HG03025 (cell line): Measurements from ENCODE around the gene NR5A2.

Experiments
- ATAC-seq: cut with Tn5 transposase; IDR thresholded peaks from one replicate; pipeline ENCODE4 v1.9.1; 2021; ENCODE audit warnings: mild to moderate bottlenecking, moderate library complexity; ENCODE audit not compliant: unreplicated experiment, low FRiP score

Gene NR5A2

GRCh38 chr1:200027264-200027823 lies at the start of gene NR5A2:
Gene NR5A2 (plus strand): TSS chr1:200027710. CDS start chr1:200027848, 138 bp downstream.
- no peak for ATAC-seq

- no peak for ATAC-seq
These were observed 49.0 kb upstream of the NR5A2 start for GRCh38 chr1:199978408-199978940.

- no peak for ATAC-seq
These were observed 48.4 kb upstream of the NR5A2 start for GRCh38 chr1:199979071-199979470.

- ATAC-seq: no peak
These were observed 45.9 kb upstream of the NR5A2 start for GRCh38 chr1:199981584-199981983.

GRCh38 chr1:199982606-199983005 lies 44.9 kb upstream of the NR5A2 start:
- ATAC-seq: no peak

GRCh38 chr1:199983531-199983930 lies 44.0 kb upstream of the NR5A2 start:
- ATAC-seq: no peak

- no peak for ATAC-seq
These were observed 32.3 kb upstream of the NR5A2 start for GRCh38 chr1:199995096-199995685.

GRCh38 chr1:200005165-200005564 lies 22.3 kb upstream of the NR5A2 start:
- ATAC-seq: no peak

GRCh38 chr1:200006711-200007110 lies 20.8 kb upstream of the NR5A2 start:
- no peak for ATAC-seq

GRCh38 chr1:200015811-200016210 lies 11.7 kb upstream of the NR5A2 start:
- no peak for ATAC-seq

GRCh38 chr1:200021577-200022238 lies 5.8 kb upstream of the NR5A2 start:
- no peak for ATAC-seq

GRCh38 chr1:200022239-200022804 lies 5.2 kb upstream of the NR5A2 start:
- ATAC-seq: no peak

- ATAC-seq: no peak
These were observed 1.1 kb downstream of the NR5A2 start for GRCh38 chr1:200028586-200029034.

GRCh38 chr1:200029035-200029821 lies 1.7 kb downstream of the NR5A2 start:
- no peak for ATAC-seq

- ATAC-seq: no peak
These were observed 2.3 kb downstream of the NR5A2 start for GRCh38 chr1:200029822-200030152.

- no peak for ATAC-seq
These were observed 3.3 kb downstream of the NR5A2 start for GRCh38 chr1:200030791-200031190.

GRCh38 chr1:200033511-200034261 lies 6.2 kb downstream of the NR5A2 start:
- no peak for ATAC-seq

GRCh38 chr1:200034262-200034557 lies 6.7 kb downstream of the NR5A2 start:
- no peak for ATAC-seq

GRCh38 chr1:200034761-200035396 lies 7.4 kb downstream of the NR5A2 start:
- ATAC-seq: no peak
